CD4-positive, alpha-beta T cell treated with Interleukin-15 for 4 hours (primary cell): ENCODE measurements around the gene SYT7.
"Not testable (repeated sequence)": the region's sequence is repeated elsewhere in the genome, so short reads cannot be mapped to it uniquely, and the experiment has no call there.

Experiments
- DNase-seq: peaks from one replicate; pipeline ENCODE4 v3.0.0-alpha.2; 2020; ENCODE audit warnings: low spot score

The SYT7 gene

GRCh38 chr11:61581030-61581928, at the start of gene SYT7:
Gene SYT7 (minus strand): TSS chr11:61581076. CDS start chr11:61580820, 256 bp downstream.
- DNase-seq, result peak; percentile 98

GRCh38 chr11:61630089-61630488, 49.2 kb upstream of the SYT7 start:
- DNase-seq, result no peak

- DNase-seq, result no peak
These were observed 48.4 kb upstream of the SYT7 start for GRCh38 chr11:61629082-61629833.

- no peak for DNase-seq
These were observed 47.7 kb upstream of the SYT7 start for GRCh38 chr11:61628662-61628970.

- no peak for DNase-seq
These were observed 47.2 kb upstream of the SYT7 start for GRCh38 chr11:61627850-61628661.

- DNase-seq, result no peak
These were observed 45.9 kb upstream of the SYT7 start for GRCh38 chr11:61626580-61627380.

GRCh38 chr11:61625525-61625924, 44.6 kb upstream of the SYT7 start:
- DNase-seq, result no peak

- no peak for DNase-seq
These were observed 41.2 kb upstream of the SYT7 start for GRCh38 chr11:61621917-61622585.

- no peak for DNase-seq
These were observed 38.8 kb upstream of the SYT7 start for GRCh38 chr11:61619471-61620226.

GRCh38 chr11:61618978-61619377, 38.1 kb upstream of the SYT7 start:
- no peak for DNase-seq

GRCh38 chr11:61617515-61617914, 36.6 kb upstream of the SYT7 start:
- no peak for DNase-seq

- DNase-seq, result no peak
These were observed 35.6 kb upstream of the SYT7 start for GRCh38 chr11:61616434-61616833.

GRCh38 chr11:61614782-61615181, 33.9 kb upstream of the SYT7 start:
- not testable (repeated sequence) for DNase-seq

- DNase-seq, result no peak
These were observed 33.0 kb upstream of the SYT7 start for GRCh38 chr11:61613870-61614269.

- DNase-seq, result no peak
These were observed 32.2 kb upstream of the SYT7 start for GRCh38 chr11:61613051-61613450.

GRCh38 chr11:61611309-61611708, 30.4 kb upstream of the SYT7 start:
- DNase-seq, result no peak

GRCh38 chr11:61610905-61611304, 30.0 kb upstream of the SYT7 start:
- no peak for DNase-seq

- DNase-seq, result no peak
These were observed 29.1 kb upstream of the SYT7 start for GRCh38 chr11:61609980-61610366.

- no peak for DNase-seq
These were observed 28.4 kb upstream of the SYT7 start for GRCh38 chr11:61609000-61609979.
